VCaP (cell line): ENCODE results near the gene DUSP2.

ENCODE experiments used
- H3K27ac ChIP-seq: fragments of 450-650 bp; 2 replicates; pipeline ENCODE4 v1.5.1; 2017
- TF ChIP-seq, protein P1 (sequence below): fragments of 450-650 bp; conservative IDR thresholded peaks from 2 replicates; pipeline ENCODE4 v1.5.1; 2017; ENCODE audit warnings: mild to moderate bottlenecking, moderate library complexity

Gene DUSP2

GRCh38 chr2:96110621-96111256 is 34.5 kb downstream of the DUSP2 start:
- TF ChIP-seq, protein P1, sequence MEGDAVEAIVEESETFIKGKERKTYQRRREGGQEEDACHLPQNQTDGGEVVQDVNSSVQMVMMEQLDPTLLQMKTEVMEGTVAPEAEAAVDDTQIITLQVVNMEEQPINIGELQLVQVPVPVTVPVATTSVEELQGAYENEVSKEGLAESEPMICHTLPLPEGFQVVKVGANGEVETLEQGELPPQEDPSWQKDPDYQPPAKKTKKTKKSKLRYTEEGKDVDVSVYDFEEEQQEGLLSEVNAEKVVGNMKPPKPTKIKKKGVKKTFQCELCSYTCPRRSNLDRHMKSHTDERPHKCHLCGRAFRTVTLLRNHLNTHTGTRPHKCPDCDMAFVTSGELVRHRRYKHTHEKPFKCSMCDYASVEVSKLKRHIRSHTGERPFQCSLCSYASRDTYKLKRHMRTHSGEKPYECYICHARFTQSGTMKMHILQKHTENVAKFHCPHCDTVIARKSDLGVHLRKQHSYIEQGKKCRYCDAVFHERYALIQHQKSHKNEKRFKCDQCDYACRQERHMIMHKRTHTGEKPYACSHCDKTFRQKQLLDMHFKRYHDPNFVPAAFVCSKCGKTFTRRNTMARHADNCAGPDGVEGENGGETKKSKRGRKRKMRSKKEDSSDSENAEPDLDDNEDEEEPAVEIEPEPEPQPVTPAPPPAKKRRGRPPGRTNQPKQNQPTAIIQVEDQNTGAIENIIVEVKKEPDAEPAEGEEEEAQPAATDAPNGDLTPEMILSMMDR: no peak
- no peak overlapping the region for H3K27ac ChIP-seq

GRCh38 chr2:96109931-96110511 is 35.2 kb downstream of the DUSP2 start:
- H3K27ac ChIP-seq: no peak overlapping the region
- TF ChIP-seq, protein P1: no peak

DNA sequence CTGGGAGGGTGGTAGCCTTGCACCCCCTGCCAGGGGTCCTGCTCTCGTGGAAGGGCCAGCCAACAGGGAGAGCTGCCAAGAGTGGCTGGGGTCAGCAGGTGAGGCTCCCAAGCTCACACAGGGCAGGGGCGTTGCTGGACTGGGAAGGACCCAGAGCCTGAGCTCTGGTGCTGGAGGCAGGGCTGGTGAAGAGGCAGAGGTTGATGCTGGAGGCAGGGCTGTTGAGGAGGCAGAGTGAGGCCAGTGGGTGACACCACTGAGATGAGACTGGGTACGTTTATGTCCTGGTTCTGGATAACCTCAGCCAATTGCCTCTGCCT is 35.9 kb downstream of the DUSP2 start:
- TF ChIP-seq, protein P1: no peak
- H3K27ac ChIP-seq: no peak overlapping the region

DNA sequence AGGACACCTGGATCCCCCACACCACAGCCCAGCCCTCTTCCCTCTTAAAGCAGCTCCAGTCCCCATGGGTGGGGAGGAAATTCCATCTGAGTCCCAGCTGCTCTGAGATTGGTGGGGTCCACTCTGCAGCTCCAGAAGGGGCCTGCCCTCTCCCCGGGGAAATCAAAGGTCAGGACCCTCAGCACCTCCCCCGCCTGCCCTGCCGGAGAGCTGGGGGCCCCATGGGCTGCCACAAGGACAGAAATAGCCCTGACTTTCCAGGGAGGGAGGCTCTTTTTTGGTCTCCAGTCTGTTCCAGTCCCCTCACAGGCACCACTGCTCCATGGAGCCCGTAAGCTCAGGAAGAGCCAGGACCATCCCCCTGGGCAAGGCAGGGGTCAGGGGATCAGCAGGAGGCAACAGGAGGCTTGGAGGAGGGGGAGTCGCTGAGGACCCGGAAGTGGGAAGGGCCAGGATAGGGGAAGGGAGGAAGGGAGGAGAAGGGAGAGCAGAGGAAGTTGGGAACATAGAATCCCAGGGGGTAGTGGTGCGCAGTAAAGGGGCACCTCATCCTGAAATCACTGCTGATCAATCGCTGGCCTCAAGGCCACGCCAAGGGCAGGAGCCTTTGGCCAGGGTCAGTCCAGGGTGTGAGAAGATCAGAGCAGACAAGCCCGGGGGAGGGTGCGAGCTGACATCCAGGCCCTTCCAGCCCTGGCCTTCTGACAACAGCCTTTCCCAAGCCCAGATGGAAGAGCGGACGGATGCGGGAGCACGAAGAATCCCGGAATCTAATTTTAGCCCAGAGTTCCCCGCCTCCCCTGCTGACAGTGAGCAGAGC is 36.5 kb downstream of the DUSP2 start:
- no peak overlapping the region for H3K27ac ChIP-seq
- TF ChIP-seq, protein P1: no peak

GRCh38 chr2:96108151-96108540 is 37.1 kb downstream of the DUSP2 start:
- TF ChIP-seq, protein P1: no peak
- no peak overlapping the region for H3K27ac ChIP-seq

DNA sequence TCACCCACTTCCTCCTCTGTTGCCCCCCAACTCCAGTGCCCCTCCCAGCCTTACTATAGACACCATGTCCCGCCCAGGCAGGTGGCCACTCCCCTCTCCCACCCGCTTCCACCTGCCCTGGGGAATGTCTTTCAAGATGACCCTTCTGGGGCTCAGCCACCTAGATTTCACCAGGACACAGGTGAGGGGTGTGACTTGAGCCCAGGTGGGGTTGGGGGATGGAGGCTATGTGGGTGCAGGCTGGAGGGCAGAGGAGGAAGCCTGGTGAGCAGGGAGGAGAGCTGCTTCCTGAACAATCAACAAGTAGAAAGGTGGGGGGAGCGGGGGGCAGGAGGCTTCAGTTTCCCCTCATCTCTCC is 37.6 kb downstream of the DUSP2 start:
- TF ChIP-seq, protein P1: no peak
- no peak overlapping the region for H3K27ac ChIP-seq

DNA sequence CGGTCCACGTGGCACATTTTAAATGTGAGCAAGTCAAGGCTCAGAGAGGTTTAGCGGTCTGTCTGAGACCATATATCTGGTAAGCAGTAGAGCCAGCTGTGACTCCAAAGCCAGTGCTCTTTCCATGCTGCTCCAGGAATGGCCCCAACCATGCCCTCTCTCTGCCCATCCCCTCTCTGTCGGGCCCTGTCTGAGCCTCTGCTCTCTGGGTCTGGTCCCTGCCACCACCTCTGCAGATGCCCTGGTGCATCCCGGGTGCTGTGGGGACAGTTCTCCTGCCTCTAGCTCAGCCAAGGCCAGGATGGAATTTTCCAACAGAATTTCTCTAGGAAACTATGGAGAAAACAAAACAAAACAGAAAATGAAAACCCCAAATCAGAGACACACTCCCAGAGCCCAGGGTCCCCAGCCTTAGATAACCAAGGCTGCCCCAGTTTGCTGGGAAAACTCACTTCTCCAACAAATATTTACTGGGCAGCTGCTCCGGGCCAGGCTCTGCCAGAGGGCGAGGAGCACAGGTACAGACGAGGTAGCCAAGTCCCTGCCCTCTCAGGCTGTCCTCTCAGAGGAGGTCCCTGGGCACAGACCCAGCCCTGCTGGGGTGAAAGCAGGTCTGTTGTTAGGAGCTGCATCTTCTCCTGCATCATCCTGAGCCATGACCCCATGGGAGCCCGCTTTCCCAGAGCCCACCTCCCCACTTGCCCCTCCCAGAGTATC is 38.1 kb downstream of the DUSP2 start:
- TF ChIP-seq, protein P1: no peak

More for the DNA sequence above, 38.1 kb downstream of the DUSP2 start:
- H3K27ac ChIP-seq: no peak overlapping the region
